ENCODE measurements around the gene WASHC4. TPM values are rescaled to one million over a fixed set of nuclear protein-coding genes. Genes with fewer than 3 reads are reported as not detected.

The WASHC4 gene
- polyA plus RNA-seq, 1 of the 3 experiments (the other 2 are of a cell fraction): 11.2 TPM

GRCh38 chr12:105204127-105204526 lies 96.6 kb downstream of the WASHC4 start:
- Histone ChIP-seq H3K4me3 (ENCODE audit: low read depth in 2 of 2, low read length in 1 of 2) (no peak overlapping the region), H3K79me2 (ENCODE audit: insufficient read depth) (peaks cover 47% of the 10 kb centered on the region), H3K4me1 (ENCODE audit: control insufficient read depth in 1 of 2, insufficient read depth in 2 of 2, low read depth in 1 of 2, low read length in 1 of 2) (peaks cover 2 to 13% of the 10 kb centered on the region in 2 experiments; a peak in 3 of 4 replicates), H3K9me2 (no peaks in the 10 kb centered on the region), H3K27ac (ENCODE audit: low read depth in 2 of 2, low read length in 1 of 2) (peak overlapping the region in 1 of 2 experiments; percentile 87; a peak in 2 of 4 replicates), H3F3A (replicated peaks; ENCODE audit: insufficient read depth) (peaks cover 32% of the 10 kb centered on the region), H3K4me2 (no peak overlapping the region), H2AFZ (ENCODE audit: low read depth) (no peak overlapping the region), H3K9ac (0 out of 2 replicates have a peak overlapping the region, but pooled peaks have one; percentile 52), H3K36me3 (replicated peaks in 1 of 2; ENCODE audit: control insufficient read depth in 1 of 2, insufficient read depth in 2 of 2, low read length in 1 of 2) (peaks cover 82 to 89% of the 10 kb centered on the region in 2 experiments), H4K20me1 (ENCODE audit: insufficient read depth) (no peaks in the 10 kb centered on the region), H3K9me3 (no peaks in the 10 kb centered on the region), H3K27me3 (ENCODE audit: insufficient read depth) (no peaks in the 10 kb centered on the region)
- WGBS (ENCODE audit: low lambda C conversion rate): 89% methylated on average over 8 of the region's 8 CpGs
- DNase-seq: no peak
- POLR2A ChIA-PET: no interaction called here
- TF ChIP-seq SIN3A (IDR thresholded peaks at IDR 0.05; ENCODE audit: borderline replicate concordance, low read depth, low read length) (no peak), SMC3 (IDR thresholded peaks at IDR 0.05; ENCODE audit: low read depth, low read length) (no peak), RXRA (IDR thresholded peaks at IDR 0.05; ENCODE audit: borderline replicate concordance, low read depth) (no peak), GATA2 (CRISPR knock-in tag; IDR thresholded peaks at IDR 0.05) (no peak), TAF1 (IDR thresholded peaks at IDR 0.05; ENCODE audit: borderline replicate concordance, low read depth, low read length) (no peak), PBX3 (IDR thresholded peaks at IDR 0.05) (no peak), TCF12 (IDR thresholded peaks at IDR 0.05) (no peak), ZBTB33 (IDR thresholded peaks at IDR 0.05; ENCODE audit: borderline replicate concordance, low read depth) (no peak), ELF1 (IDR thresholded peaks at IDR 0.05) (no peak), RFX5 (IDR thresholded peaks at IDR 0.05; ENCODE audit: low read length) (no peak), TEAD4 (IDR thresholded peaks at IDR 0.05; ENCODE audit: borderline replicate concordance, insufficient read depth) (no peak), NFIC (IDR thresholded peaks at IDR 0.05; ENCODE audit: borderline replicate concordance) (no peak), FOXM1 (IDR thresholded peaks at IDR 0.05; ENCODE audit: low read depth) (no peak)
- TF ChIP-seq, protein P1, sequence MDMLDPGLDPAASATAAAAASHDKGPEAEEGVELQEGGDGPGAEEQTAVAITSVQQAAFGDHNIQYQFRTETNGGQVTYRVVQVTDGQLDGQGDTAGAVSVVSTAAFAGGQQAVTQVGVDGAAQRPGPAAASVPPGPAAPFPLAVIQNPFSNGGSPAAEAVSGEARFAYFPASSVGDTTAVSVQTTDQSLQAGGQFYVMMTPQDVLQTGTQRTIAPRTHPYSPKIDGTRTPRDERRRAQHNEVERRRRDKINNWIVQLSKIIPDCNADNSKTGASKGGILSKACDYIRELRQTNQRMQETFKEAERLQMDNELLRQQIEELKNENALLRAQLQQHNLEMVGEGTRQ (IDR thresholded peaks at IDR 0.05; ENCODE audit: borderline replicate concordance, low read depth, low read length): no peak
- CTCF ChIA-PET: no interaction called here

DNA sequence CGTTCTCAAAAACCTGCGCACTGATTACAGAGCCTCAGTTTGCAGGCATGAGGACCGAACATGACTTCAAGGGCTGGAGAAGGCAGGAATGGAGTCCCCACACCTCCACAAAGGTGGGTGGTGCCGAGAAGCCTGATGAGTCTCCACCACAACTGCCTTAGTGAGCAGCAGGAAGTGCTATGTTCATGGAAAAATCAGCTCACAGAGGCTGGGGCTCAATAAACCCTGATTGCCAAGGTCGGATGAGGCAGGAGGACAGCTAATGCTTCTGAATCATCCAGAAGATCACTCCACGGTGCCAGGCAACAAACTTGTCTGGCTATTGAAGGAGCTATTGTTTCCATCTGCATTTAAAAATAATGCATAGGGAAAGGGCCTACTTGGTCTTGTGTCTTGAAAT lies 97.4 kb downstream of the WASHC4 start:
- H3K79me2 ChIP-seq (ENCODE audit: insufficient read depth): peaks cover 54% of the 10 kb centered on the region
- DNase-seq: no peak
- no peak overlapping the region for H3K4me3 ChIP-seq (ENCODE audit: low read depth in 2 of 2, low read length in 1 of 2)
- H3K27ac ChIP-seq (ENCODE audit: low read depth in 2 of 2, low read length in 1 of 2): peak overlapping the region in 1 of 2 experiments; percentile 87; a peak in 2 of 4 replicates
- no peaks in the 10 kb centered on the region for H3K9me2 ChIP-seq
- H4K20me1 ChIP-seq (ENCODE audit: insufficient read depth): no peaks in the 10 kb centered on the region
- H2AFZ ChIP-seq (ENCODE audit: low read depth): no peak overlapping the region
- ChIA-PET CTCF (interaction anchor here (1.9 kb wide), 1 partner anchor 14 kb away, joined by 6 read pairs; no protein-coding TSS in a partner anchor), POLR2A (interaction anchor here (1.0 to 1.1 kb wide), 2 partner anchors 16 to 31 kb away, joined by 3 read pairs; partner anchors contain the start of gene APPL2)
- H3K4me1 ChIP-seq (ENCODE audit: control insufficient read depth in 1 of 2, insufficient read depth in 2 of 2, low read depth in 1 of 2, low read length in 1 of 2): peaks cover 2 to 13% of the 10 kb centered on the region in 2 experiments; a peak in 3 of 4 replicates
- 58% methylated on average over 6 of the region's 6 CpGs for WGBS (ENCODE audit: low lambda C conversion rate)
- H3K9ac ChIP-seq: peak overlapping the region; percentile 52
- H3F3A ChIP-seq (replicated peaks; ENCODE audit: insufficient read depth): peaks cover 38% of the 10 kb centered on the region
- H3K36me3 ChIP-seq (replicated peaks in 1 of 2; ENCODE audit: control insufficient read depth in 1 of 2, insufficient read depth in 2 of 2, low read length in 1 of 2): peaks cover 82 to 93% of the 10 kb centered on the region in 2 experiments
- 0 out of 2 replicates have a peak, but pooled peaks have one; percentile 37 for TF ChIP-seq JUND (IDR thresholded peaks at IDR 0.05)
- TF ChIP-seq FOSL2 (IDR thresholded peaks at IDR 0.05; ENCODE audit: borderline replicate concordance, low read depth): peak; percentile 34; the same call in 1 of the 2 replicates
- TF ChIP-seq MAX (IDR thresholded peaks at IDR 0.05; ENCODE audit: low read depth): peak; percentile 55
- no peak for TF ChIP-seq TEAD4 (IDR thresholded peaks at IDR 0.05; ENCODE audit: borderline replicate concordance, insufficient read depth)
- TF ChIP-seq TCF12 (IDR thresholded peaks at IDR 0.05): 0 out of 2 replicates have a peak, but pooled peaks have one; percentile 27
- TF ChIP-seq RAD21 (IDR thresholded peaks at IDR 0.05; ENCODE audit: low read length): no peak
- TF ChIP-seq NFIC (IDR thresholded peaks at IDR 0.05; ENCODE audit: borderline replicate concordance): 0 out of 2 replicates have a peak, but pooled peaks have one; percentile 6
- TF ChIP-seq, protein P2, sequence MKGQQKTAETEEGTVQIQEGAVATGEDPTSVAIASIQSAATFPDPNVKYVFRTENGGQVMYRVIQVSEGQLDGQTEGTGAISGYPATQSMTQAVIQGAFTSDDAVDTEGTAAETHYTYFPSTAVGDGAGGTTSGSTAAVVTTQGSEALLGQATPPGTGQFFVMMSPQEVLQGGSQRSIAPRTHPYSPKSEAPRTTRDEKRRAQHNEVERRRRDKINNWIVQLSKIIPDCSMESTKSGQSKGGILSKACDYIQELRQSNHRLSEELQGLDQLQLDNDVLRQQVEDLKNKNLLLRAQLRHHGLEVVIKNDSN (IDR thresholded peaks at IDR 0.05; ENCODE audit: borderline replicate concordance, low read depth): no peak
- H3K9me3 ChIP-seq: no peaks in the 10 kb centered on the region
- no peaks in the 10 kb centered on the region for H3K27me3 ChIP-seq (ENCODE audit: insufficient read depth)
- H3K4me2 ChIP-seq: 0 out of 2 replicates have a peak overlapping the region, but pooled peaks have one; percentile 13

All from SK-N-SH (cell line).